Subcutaneous abdominal adipose tissue (tissue), 5 donors: Measurements from ENCODE around the gene S100A5.
"Not testable (repeated sequence)": the region's sequence is repeated elsewhere in the genome, so short reads cannot be mapped to it uniquely, and the experiment has no call there.

Source experiments
- H3K27ac ChIP-seq: one replicate; pipeline ENCODE4 v1.7.0; 2013; ENCODE audit warnings: low read depth, mild to moderate bottlenecking, inconsistent platforms, low read length, moderate library complexity
- H3K27me3 ChIP-seq, 5 donors: one replicate each; pipeline ENCODE4 v1.7.0; 2013; ENCODE audit warnings: low read length in 5 of 5, inconsistent platforms in 1 of 5; ENCODE audit not compliant: control insufficient read depth in 5 of 5, insufficient read depth in 4 of 5
- H3K36me3 ChIP-seq, 5 donors: one replicate each; pipeline ENCODE4 v1.7.0; 2013; ENCODE audit warnings: low read length in 5 of 5; ENCODE audit not compliant: control insufficient read depth in 5 of 5, insufficient read depth in 5 of 5
- H3K4me1 ChIP-seq, 5 donors: one replicate each; pipeline ENCODE4 v1.7.0; 2013; ENCODE audit warnings: low read length in 5 of 5, mild to moderate bottlenecking in 3 of 5, moderate library complexity in 1 of 5; ENCODE audit not compliant: control insufficient read depth in 5 of 5, insufficient read depth in 5 of 5
- H3K4me3 ChIP-seq, 5 donors: one replicate each; pipeline ENCODE4 v1.7.0; 2013; ENCODE audit warnings: low read length in 5 of 5, low read depth in 1 of 5
- H3K9ac ChIP-seq, 5 donors: one replicate each; pipeline ENCODE4 v1.7.0; 2013; ENCODE audit warnings: low read length in 5 of 5, mild to moderate bottlenecking in 4 of 5, moderate library complexity in 3 of 5
- H3K9me3 ChIP-seq, 5 donors: one replicate each; pipeline ENCODE4 v1.7.0; 2013; ENCODE audit warnings: low read length in 5 of 5; ENCODE audit not compliant: control insufficient read depth in 5 of 5
- donor health status: healthy.
- donor health status: healthy.
- donor health status: healthy.
- donor health status: healthy.
- donor health status: healthy.

The S100A5 gene

GRCh38 chr1:153526132-153526543 is 14.6 kb downstream of the S100A5 start:
- H3K4me1 ChIP-seq: peaks cover 0 to 6% (median 0%) of the 10 kb centered on the region in 5 donors
- H3K27ac ChIP-seq: no peak overlapping the region
- H3K9ac ChIP-seq: no peak overlapping the region
- no peaks in the 10 kb centered on the region for H3K36me3 ChIP-seq
- no peak overlapping the region for H3K4me3 ChIP-seq
- H3K27me3 ChIP-seq: no peaks in the 10 kb centered on the region
- no peaks in the 10 kb centered on the region for H3K9me3 ChIP-seq

- Histone ChIP-seq H3K9me3 (no peaks in the 10 kb centered on the region), H3K4me3 (no peak overlapping the region), H3K27me3 (no peaks in the 10 kb centered on the region), H3K9ac (no peak overlapping the region), H3K36me3 (no peaks in the 10 kb centered on the region), H3K4me1 (peaks cover 0 to 6% (median 0%) of the 10 kb centered on the region in 5 donors), H3K27ac (no peak overlapping the region)
Observed at GRCh38 chr1:153525088-153525728, 15.5 kb downstream of the S100A5 start.

GRCh38 chr1:153522353-153523048 is 18.2 kb downstream of the S100A5 start:
- not testable (repeated sequence) for H3K27me3 ChIP-seq, H3K9me3 ChIP-seq

GRCh38 chr1:153521808-153522207 is 18.9 kb downstream of the S100A5 start:
- not testable (repeated sequence) for H3K9me3 ChIP-seq, H3K27ac ChIP-seq, H3K36me3 ChIP-seq, H3K9ac ChIP-seq, H3K4me1 ChIP-seq, H3K27me3 ChIP-seq, H3K4me3 ChIP-seq

More at GRCh38 chr1:153522353-153523048, 18.2 kb downstream of the S100A5 start:
- not testable (repeated sequence) for H3K36me3 ChIP-seq, H3K9ac ChIP-seq, H3K4me1 ChIP-seq, H3K4me3 ChIP-seq, H3K27ac ChIP-seq

GRCh38 chr1:153520818-153521476 is 19.8 kb downstream of the S100A5 start:
- Histone ChIP-seq H3K27ac (no peak overlapping the region), H3K4me3 (no peak overlapping the region), H3K36me3 (no peaks in the 10 kb centered on the region), H3K27me3 (no peaks in the 10 kb centered on the region), H3K4me1 (peaks cover 0 to 3% (median 1%) of the 10 kb centered on the region in 5 donors), H3K9me3 (no peaks in the 10 kb centered on the region), H3K9ac (no peak overlapping the region)

- H3K4me3 ChIP-seq, H3K9me3 ChIP-seq, H3K9ac ChIP-seq, H3K36me3 ChIP-seq, H3K27ac ChIP-seq, H3K27me3 ChIP-seq: not testable (repeated sequence)
- H3K4me1 ChIP-seq: peaks cover 0 to 10% (median 0%) of the 10 kb centered on the region in 5 donors
Observed at GRCh38 chr1:153520137-153520691, 20.5 kb downstream of the S100A5 start.

DNA sequence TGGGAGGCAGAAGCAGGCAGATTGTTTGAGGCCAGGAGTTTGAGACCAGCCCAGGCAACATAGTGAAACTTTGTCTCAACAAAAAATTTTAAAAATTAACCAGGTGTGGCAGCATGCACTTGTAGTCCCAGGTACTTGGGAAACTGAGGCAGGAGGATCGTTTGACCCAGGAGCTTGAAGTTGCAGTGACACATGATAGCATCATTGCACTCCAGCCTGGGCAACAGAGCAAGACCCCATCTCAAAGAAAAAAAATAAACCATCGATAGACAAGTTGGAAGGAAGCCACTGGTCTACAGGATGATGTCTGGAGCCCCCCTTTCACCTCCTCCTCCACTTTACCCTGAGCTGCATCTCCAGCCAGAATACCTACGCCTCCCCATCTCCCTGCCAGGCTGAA is 21.5 kb downstream of the S100A5 start:
- Histone ChIP-seq H3K4me1 (peaks cover 0 to 11% (median 0%) of the 10 kb centered on the region in 5 donors), H3K4me3 (no peak overlapping the region), H3K27ac (no peak overlapping the region), H3K9ac (no peak overlapping the region), H3K36me3 (no peaks in the 10 kb centered on the region), H3K27me3 (no peaks in the 10 kb centered on the region), H3K9me3 (no peaks in the 10 kb centered on the region)

DNA sequence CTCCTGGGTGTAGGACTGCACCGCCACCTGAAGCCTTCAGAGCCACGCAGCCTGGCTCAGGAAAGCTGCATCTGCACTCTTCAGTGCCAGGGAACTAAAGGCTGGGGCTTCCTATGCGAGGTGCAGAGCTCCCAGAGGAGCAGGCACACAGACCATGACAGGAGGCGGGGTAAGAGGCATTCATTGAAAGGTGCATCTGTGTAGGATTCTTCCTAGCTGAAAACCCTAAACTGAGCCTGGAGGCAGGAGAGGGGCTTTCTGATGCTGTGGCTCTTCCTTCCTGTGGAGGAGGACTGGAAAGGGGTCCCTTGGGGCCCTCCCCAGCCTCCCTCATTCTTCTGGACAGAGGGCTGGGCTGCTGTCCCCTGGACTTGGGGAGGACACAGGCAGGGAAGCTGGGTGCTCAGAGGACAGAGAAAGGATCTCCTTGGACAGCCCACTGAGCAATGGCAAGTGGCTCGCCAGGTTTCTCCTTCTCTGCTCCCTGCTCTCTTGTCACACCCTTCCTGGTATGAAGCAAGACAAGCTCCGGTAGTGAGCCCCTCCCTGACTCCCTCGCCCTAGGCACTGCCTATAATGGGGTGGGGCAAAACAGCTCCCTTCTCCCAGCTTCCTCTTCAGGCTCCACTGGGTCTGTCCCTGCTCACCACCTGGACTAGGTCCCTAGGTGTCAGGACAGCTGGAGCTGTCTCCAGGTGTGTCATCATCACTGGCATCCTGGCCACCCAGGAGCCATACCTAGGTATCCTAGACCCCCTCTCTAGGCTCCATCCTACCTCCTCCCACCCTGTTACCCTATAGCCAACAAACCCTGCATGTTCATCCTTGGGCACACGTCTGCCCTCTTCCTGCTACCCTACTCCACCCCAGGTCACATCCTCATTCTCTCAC is 25.0 kb downstream of the S100A5 start:
- H3K27ac ChIP-seq: no peak overlapping the region
- no peaks in the 10 kb centered on the region for H3K27me3 ChIP-seq
- H3K9ac ChIP-seq: no peak overlapping the region
- H3K4me3 ChIP-seq: no peak overlapping the region
- H3K9me3 ChIP-seq: no peaks in the 10 kb centered on the region
- H3K4me1 ChIP-seq: peaks cover 0 to 11% (median 0%) of the 10 kb centered on the region in 5 donors
- no peaks in the 10 kb centered on the region for H3K36me3 ChIP-seq

GRCh38 chr1:153513666-153514065 is 27.1 kb downstream of the S100A5 start:
- no peaks in the 10 kb centered on the region for H3K9me3 ChIP-seq
- H3K27me3 ChIP-seq: no peaks in the 10 kb centered on the region
- H3K4me1 ChIP-seq: peaks cover 0 to 11% (median 0%) of the 10 kb centered on the region in 5 donors
- H3K9ac ChIP-seq: no peak overlapping the region
- no peaks in the 10 kb centered on the region for H3K36me3 ChIP-seq
- no peak overlapping the region for H3K4me3 ChIP-seq
- no peak overlapping the region for H3K27ac ChIP-seq
